HEK293 (cell line): ENCODE results near the gene GRID2.

Experiments
- CTCF ChIA-PET: fragments of 350-600 bp; formaldehyde crosslinking; extraction: SDS; loops from one replicate; lab custom pipeline; 2021; ENCODE audit warnings: antibody characterized with exemption; lab: Yijun Ruan, JAX
- POLR2A ChIA-PET: fragments of 300-600 bp; formaldehyde crosslinking; extraction: SDS; loops from one replicate; lab custom pipeline; 2020; ENCODE audit warnings: antibody characterized with exemption, inconsistent platforms; lab: Yijun Ruan, JAX
- H3K27ac ChIP-seq: fragments of 200-500 bp; sonication (Bioruptor generic); 2 replicates; pipeline ENCODE4 v1.5.1; 2014; ENCODE audit warnings: low read depth, low read length, control low read depth, inconsistent platforms; ENCODE audit errors: extremely low read depth
- H3K36me3 ChIP-seq, 2 experiments: fragments of 200-500 bp in 1 of 2; sonication (Bioruptor generic) in 1 of 2; 1 replicate in 1 of 2; 2 replicates in 1 of 2; pipeline ENCODE4 v1.5.1; 2014 to 2017; ENCODE audit warnings: inconsistent platforms in 2 of 2, low read length in 2 of 2; ENCODE audit not compliant: control insufficient read depth in 2 of 2, insufficient read depth in 1 of 2
- H3K4me1 ChIP-seq: fragments of 200-500 bp; sonication (Bioruptor generic); 2 replicates; pipeline ENCODE4 v1.5.1; 2014; ENCODE audit warnings: mild to moderate bottlenecking, low read length, inconsistent platforms; ENCODE audit not compliant: control insufficient read depth, insufficient read depth
- H3K4me3 ChIP-seq: 2 replicates; pipeline ENCODE4 v1.5.1; 2011; ENCODE audit warnings: low read depth, mild to moderate bottlenecking, control low read depth, low read length, moderate library complexity
- H3K9me3 ChIP-seq: fragments of 200-500 bp; sonication (Bioruptor generic); 2 replicates; pipeline ENCODE4 v1.5.1; 2014; ENCODE audit warnings: low read depth, low read length, inconsistent platforms; ENCODE audit not compliant: control insufficient read depth, insufficient read depth
- GFI1B ChIP-seq: fragments of 450-650 bp; formaldehyde crosslinking; IDR thresholded peaks from 2 replicates; pipeline ENCODE4 v1.5.1; 2016; ENCODE audit warnings: missing biosample characterization, missing genetic modification characterization
- OSR2 ChIP-seq: fragments of 450-650 bp; formaldehyde crosslinking; IDR thresholded peaks from 2 replicates; pipeline ENCODE4 v1.5.1; 2016; ENCODE audit warnings: missing biosample characterization, missing genetic modification characterization
- ZBTB48 ChIP-seq: fragments of 450-650 bp; formaldehyde crosslinking; IDR thresholded peaks from 2 replicates; pipeline ENCODE4 v1.5.1; 2016; ENCODE audit warnings: missing biosample characterization, missing genetic modification characterization
- ZFP3 ChIP-seq: fragments of 450-650 bp; formaldehyde crosslinking; IDR thresholded peaks from 2 replicates; pipeline ENCODE4 v1.5.1; 2016; ENCODE audit warnings: low read depth, missing biosample characterization, missing genetic modification characterization
- ZNF138 ChIP-seq: fragments of 450-650 bp; formaldehyde crosslinking; IDR thresholded peaks from 2 replicates; pipeline ENCODE4 v1.5.1; 2016; ENCODE audit warnings: missing biosample characterization, missing genetic modification characterization, borderline replicate concordance
- ZNF16 ChIP-seq: fragments of 450-650 bp; formaldehyde crosslinking; IDR thresholded peaks from 2 replicates; pipeline ENCODE4 v1.5.1; 2016; ENCODE audit warnings: low read depth, missing biosample characterization, missing genetic modification characterization
- ZNF169 ChIP-seq: fragments of 450-650 bp; formaldehyde crosslinking; IDR thresholded peaks from 2 replicates; pipeline ENCODE4 v1.5.1; 2016; ENCODE audit warnings: missing biosample characterization, missing genetic modification characterization
- ZNF302 ChIP-seq: fragments of 450-650 bp; formaldehyde crosslinking; IDR thresholded peaks from 2 replicates; pipeline ENCODE4 v1.5.1; 2016; ENCODE audit warnings: missing biosample characterization, missing genetic modification characterization, low read depth
- ZNF354C ChIP-seq: fragments of 450-650 bp; formaldehyde crosslinking; IDR thresholded peaks from 2 replicates; pipeline ENCODE4 v1.5.1; 2016; ENCODE audit warnings: missing biosample characterization, missing genetic modification characterization, low read depth, borderline replicate concordance
- ZNF707 ChIP-seq: fragments of 450-650 bp; formaldehyde crosslinking; IDR thresholded peaks from 2 replicates; pipeline ENCODE4 v1.5.1; 2016; ENCODE audit warnings: missing biosample characterization, missing genetic modification characterization
- ZNF747 ChIP-seq: fragments of 450-650 bp; formaldehyde crosslinking; IDR thresholded peaks from 2 replicates; pipeline ENCODE4 v1.5.1; 2016; ENCODE audit warnings: missing biosample characterization, missing genetic modification characterization
- TF ChIP-seq, protein P1 (sequence below): fragments of 450-650 bp; formaldehyde crosslinking; conservative IDR thresholded peaks from 2 replicates; pipeline ENCODE4 v1.5.1; 2016; ENCODE audit warnings: low read depth, missing biosample characterization, missing genetic modification characterization
- TF ChIP-seq, protein P2 (sequence below): fragments of 450-650 bp; formaldehyde crosslinking; IDR thresholded peaks from 2 replicates; pipeline ENCODE4 v1.5.1; 2016; ENCODE audit warnings: missing biosample characterization, missing genetic modification characterization
- TF ChIP-seq, protein P3 (sequence below): fragments of 450-650 bp; formaldehyde crosslinking; IDR thresholded peaks from 2 replicates; pipeline ENCODE4 v1.5.1; 2016; ENCODE audit warnings: missing biosample characterization, missing genetic modification characterization, low read depth
- TF ChIP-seq, protein P4 (sequence below): IDR thresholded peaks from 2 replicates; pipeline ENCODE4 v1.6.1; 2011; ENCODE audit warnings: mild to moderate bottlenecking, low read depth, low read length, borderline replicate concordance
- TF ChIP-seq, protein P5 (sequence below): fragments of 450-650 bp; formaldehyde crosslinking; IDR thresholded peaks from 2 replicates; pipeline ENCODE4 v1.5.1; 2016; ENCODE audit warnings: missing biosample characterization, missing genetic modification characterization, borderline replicate concordance
- TF ChIP-seq, protein P6 (sequence below): fragments of 450-650 bp; formaldehyde crosslinking; IDR thresholded peaks from 2 replicates; pipeline ENCODE4 v1.5.1; 2017; ENCODE audit warnings: missing biosample characterization, mild to moderate bottlenecking, missing genetic modification characterization, moderate library complexity
- TF ChIP-seq, protein P7 (sequence below): fragments of 450-650 bp; IDR thresholded peaks from 2 replicates; pipeline ENCODE4 v1.5.1; 2018; ENCODE audit warnings: missing biosample characterization, mild to moderate bottlenecking, missing genetic modification characterization

Gene GRID2

DNA sequence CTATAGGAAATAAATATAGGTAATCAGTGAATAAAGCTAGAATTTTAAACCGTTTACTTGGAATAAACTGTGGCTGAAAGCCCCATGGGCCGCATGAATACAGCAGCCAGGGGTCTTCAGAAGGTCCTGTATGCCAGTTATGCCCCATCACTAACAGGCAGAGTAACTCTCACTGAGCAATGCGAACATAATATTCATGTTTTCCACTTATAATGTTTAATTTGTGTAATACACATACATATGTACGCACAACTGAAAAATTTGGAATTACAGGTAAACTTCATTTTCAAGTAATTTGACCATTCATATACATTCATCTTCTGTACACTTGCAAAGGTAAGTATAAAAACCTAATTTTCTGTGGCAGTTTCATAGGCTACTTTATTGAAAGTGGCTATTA, 998.5 kb downstream of the GRID2 start:
- Histone ChIP-seq H3K4me3 (no peak overlapping the region), H3K36me3 (no peaks in the 10 kb centered on the region), H3K4me1 (no peaks in the 10 kb centered on the region), H3K9me3 (no peaks in the 10 kb centered on the region), H3K27ac (no peak overlapping the region)
- ChIA-PET CTCF (no interaction called here), POLR2A (no interaction called here)
- TF ChIP-seq ZNF354C (tag by site-specific recombination) (no peak), ZNF302 (tag by site-specific recombination) (no peak), ZNF169 (tag by site-specific recombination) (no peak), ZFP3 (tag by site-specific recombination) (no peak), ZNF16 (tag by site-specific recombination) (no peak)
- TF ChIP-seq, protein P1, sequence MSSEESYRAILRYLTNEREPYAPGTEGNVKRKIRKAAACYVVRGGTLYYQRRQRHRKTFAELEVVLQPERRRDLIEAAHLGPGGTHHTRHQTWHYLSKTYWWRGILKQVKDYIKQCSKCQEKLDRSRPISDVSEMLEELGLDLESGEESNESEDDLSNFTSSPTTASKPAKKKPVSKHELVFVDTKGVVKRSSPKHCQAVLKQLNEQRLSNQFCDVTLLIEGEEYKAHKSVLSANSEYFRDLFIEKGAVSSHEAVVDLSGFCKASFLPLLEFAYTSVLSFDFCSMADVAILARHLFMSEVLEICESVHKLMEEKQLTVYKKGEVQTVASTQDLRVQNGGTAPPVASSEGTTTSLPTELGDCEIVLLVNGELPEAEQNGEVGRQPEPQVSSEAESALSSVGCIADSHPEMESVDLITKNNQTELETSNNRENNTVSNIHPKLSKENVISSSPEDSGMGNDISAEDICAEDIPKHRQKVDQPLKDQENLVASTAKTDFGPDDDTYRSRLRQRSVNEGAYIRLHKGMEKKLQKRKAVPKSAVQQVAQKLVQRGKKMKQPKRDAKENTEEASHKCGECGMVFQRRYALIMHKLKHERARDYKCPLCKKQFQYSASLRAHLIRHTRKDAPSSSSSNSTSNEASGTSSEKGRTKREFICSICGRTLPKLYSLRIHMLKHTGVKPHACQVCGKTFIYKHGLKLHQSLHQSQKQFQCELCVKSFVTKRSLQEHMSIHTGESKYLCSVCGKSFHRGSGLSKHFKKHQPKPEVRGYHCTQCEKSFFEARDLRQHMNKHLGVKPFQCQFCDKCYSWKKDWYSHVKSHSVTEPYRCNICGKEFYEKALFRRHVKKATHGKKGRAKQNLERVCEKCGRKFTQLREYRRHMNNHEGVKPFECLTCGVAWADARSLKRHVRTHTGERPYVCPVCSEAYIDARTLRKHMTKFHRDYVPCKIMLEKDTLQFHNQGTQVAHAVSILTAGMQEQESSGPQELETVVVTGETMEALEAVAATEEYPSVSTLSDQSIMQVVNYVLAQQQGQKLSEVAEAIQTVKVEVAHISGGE (tag by site-specific recombination) = no peak
- TF ChIP-seq, protein P2, sequence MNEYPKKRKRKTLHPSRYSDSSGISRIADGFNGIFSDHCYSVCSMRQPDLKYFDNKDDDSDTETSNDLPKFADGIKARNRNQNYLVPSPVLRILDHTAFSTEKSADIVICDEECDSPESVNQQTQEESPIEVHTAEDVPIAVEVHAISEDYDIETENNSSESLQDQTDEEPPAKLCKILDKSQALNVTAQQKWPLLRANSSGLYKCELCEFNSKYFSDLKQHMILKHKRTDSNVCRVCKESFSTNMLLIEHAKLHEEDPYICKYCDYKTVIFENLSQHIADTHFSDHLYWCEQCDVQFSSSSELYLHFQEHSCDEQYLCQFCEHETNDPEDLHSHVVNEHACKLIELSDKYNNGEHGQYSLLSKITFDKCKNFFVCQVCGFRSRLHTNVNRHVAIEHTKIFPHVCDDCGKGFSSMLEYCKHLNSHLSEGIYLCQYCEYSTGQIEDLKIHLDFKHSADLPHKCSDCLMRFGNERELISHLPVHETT (tag by site-specific recombination) = no peak
- TF ChIP-seq, protein P3, sequence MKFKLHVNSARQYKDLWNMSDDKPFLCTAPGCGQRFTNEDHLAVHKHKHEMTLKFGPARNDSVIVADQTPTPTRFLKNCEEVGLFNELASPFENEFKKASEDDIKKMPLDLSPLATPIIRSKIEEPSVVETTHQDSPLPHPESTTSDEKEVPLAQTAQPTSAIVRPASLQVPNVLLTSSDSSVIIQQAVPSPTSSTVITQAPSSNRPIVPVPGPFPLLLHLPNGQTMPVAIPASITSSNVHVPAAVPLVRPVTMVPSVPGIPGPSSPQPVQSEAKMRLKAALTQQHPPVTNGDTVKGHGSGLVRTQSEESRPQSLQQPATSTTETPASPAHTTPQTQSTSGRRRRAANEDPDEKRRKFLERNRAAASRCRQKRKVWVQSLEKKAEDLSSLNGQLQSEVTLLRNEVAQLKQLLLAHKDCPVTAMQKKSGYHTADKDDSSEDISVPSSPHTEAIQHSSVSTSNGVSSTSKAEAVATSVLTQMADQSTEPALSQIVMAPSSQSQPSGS (tag by site-specific recombination) = no peak
- TF ChIP-seq, protein P4, sequence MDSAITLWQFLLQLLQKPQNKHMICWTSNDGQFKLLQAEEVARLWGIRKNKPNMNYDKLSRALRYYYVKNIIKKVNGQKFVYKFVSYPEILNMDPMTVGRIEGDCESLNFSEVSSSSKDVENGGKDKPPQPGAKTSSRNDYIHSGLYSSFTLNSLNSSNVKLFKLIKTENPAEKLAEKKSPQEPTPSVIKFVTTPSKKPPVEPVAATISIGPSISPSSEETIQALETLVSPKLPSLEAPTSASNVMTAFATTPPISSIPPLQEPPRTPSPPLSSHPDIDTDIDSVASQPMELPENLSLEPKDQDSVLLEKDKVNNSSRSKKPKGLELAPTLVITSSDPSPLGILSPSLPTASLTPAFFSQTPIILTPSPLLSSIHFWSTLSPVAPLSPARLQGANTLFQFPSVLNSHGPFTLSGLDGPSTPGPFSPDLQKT = no peak

DNA sequence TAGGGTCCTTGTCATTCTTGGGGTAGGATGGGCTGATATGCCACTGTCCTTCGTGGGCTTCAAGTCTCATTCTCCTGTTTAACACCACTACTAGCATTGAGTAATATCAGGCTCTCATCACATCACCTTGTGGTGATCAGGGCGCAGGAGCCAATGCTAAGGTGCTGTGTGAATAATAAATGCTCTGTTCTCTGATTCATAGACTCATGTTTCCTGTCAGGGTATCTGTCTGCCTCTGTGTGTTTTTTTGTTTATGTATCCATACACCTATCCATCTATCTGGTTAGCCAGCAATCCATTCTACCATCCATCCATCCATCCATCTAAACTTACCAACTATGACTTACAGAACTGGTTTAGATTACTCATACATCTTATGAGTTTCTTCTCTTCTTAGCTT, 999.7 kb downstream of the GRID2 start:
- no peaks in the 10 kb centered on the region for H3K9me3 ChIP-seq
- H3K4me1 ChIP-seq = no peaks in the 10 kb centered on the region
- H3K36me3 ChIP-seq = no peaks in the 10 kb centered on the region
- no peak overlapping the region for H3K4me3 ChIP-seq
- no peak overlapping the region for H3K27ac ChIP-seq
- ChIA-PET POLR2A (no interaction called here), CTCF (no interaction called here)
- TF ChIP-seq ZNF138 (tag by site-specific recombination) (no peak), OSR2 (no peak), GFI1B (tag by site-specific recombination) (no peak), ZBTB48 (tag by site-specific recombination) (no peak), ZNF747 (no peak), ZNF707 (no peak)
- TF ChIP-seq, protein P5, sequence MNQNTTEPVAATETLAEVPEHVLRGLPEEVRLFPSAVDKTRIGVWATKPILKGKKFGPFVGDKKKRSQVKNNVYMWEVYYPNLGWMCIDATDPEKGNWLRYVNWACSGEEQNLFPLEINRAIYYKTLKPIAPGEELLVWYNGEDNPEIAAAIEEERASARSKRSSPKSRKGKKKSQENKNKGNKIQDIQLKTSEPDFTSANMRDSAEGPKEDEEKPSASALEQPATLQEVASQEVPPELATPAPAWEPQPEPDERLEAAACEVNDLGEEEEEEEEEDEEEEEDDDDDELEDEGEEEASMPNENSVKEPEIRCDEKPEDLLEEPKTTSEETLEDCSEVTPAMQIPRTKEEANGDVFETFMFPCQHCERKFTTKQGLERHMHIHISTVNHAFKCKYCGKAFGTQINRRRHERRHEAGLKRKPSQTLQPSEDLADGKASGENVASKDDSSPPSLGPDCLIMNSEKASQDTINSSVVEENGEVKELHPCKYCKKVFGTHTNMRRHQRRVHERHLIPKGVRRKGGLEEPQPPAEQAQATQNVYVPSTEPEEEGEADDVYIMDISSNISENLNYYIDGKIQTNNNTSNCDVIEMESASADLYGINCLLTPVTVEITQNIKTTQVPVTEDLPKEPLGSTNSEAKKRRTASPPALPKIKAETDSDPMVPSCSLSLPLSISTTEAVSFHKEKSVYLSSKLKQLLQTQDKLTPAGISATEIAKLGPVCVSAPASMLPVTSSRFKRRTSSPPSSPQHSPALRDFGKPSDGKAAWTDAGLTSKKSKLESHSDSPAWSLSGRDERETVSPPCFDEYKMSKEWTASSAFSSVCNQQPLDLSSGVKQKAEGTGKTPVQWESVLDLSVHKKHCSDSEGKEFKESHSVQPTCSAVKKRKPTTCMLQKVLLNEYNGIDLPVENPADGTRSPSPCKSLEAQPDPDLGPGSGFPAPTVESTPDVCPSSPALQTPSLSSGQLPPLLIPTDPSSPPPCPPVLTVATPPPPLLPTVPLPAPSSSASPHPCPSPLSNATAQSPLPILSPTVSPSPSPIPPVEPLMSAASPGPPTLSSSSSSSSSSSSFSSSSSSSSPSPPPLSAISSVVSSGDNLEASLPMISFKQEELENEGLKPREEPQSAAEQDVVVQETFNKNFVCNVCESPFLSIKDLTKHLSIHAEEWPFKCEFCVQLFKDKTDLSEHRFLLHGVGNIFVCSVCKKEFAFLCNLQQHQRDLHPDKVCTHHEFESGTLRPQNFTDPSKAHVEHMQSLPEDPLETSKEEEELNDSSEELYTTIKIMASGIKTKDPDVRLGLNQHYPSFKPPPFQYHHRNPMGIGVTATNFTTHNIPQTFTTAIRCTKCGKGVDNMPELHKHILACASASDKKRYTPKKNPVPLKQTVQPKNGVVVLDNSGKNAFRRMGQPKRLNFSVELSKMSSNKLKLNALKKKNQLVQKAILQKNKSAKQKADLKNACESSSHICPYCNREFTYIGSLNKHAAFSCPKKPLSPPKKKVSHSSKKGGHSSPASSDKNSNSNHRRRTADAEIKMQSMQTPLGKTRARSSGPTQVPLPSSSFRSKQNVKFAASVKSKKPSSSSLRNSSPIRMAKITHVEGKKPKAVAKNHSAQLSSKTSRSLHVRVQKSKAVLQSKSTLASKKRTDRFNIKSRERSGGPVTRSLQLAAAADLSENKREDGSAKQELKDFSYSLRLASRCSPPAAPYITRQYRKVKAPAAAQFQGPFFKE (tag by site-specific recombination) = no peak
- TF ChIP-seq, protein P6, sequence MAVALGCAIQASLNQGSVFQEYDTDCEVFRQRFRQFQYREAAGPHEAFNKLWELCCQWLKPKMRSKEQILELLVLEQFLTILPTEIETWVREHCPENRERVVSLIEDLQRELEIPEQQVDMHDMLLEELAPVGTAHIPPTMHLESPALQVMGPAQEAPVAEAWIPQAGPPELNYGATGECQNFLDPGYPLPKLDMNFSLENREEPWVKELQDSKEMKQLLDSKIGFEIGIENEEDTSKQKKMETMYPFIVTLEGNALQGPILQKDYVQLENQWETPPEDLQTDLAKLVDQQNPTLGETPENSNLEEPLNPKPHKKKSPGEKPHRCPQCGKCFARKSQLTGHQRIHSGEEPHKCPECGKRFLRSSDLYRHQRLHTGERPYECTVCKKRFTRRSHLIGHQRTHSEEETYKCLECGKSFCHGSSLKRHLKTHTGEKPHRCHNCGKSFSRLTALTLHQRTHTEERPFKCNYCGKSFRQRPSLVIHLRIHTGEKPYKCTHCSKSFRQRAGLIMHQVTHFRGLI = no peak
- TF ChIP-seq, protein P7, sequence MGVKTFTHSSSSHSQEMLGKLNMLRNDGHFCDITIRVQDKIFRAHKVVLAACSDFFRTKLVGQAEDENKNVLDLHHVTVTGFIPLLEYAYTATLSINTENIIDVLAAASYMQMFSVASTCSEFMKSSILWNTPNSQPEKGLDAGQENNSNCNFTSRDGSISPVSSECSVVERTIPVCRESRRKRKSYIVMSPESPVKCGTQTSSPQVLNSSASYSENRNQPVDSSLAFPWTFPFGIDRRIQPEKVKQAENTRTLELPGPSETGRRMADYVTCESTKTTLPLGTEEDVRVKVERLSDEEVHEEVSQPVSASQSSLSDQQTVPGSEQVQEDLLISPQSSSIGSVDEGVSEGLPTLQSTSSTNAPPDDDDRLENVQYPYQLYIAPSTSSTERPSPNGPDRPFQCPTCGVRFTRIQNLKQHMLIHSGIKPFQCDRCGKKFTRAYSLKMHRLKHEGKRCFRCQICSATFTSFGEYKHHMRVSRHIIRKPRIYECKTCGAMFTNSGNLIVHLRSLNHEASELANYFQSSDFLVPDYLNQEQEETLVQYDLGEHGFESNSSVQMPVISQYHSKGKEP (tag by site-specific recombination) = no peak
